Neural crest cell (in vitro differentiated cells): ENCODE measurements around the gene ACP7. TPM values are rescaled to one million over a fixed set of nuclear protein-coding genes. Genes with fewer than 3 reads are reported as not detected.
"Not testable (repeated sequence)": the region's sequence is repeated elsewhere in the genome, so short reads cannot be mapped to it uniquely, and the experiment has no call there.

Experiments
- DNase-seq: peaks from one replicate; pipeline ENCODE4 v3.0.0; 2021; ENCODE audit warnings: low read depth, mixed read lengths, low spot score
- H3K27ac Mint-ChIP-seq: one replicate; pipeline ENCODE4 v1.8.0; 2021; ENCODE audit warnings: mild to moderate bottlenecking, mixed read lengths; ENCODE audit not compliant: unreplicated experiment
- H3K27me3 Mint-ChIP-seq: 2 replicates; pipeline ENCODE4 v1.8.0; 2021; ENCODE audit warnings: low read depth, mild to moderate bottlenecking, mixed read lengths
- H3K36me3 Mint-ChIP-seq: 2 replicates; pipeline ENCODE4 v1.8.0; 2021; ENCODE audit warnings: low read depth, mild to moderate bottlenecking, mixed read lengths
- H3K4me1 Mint-ChIP-seq: 2 replicates; pipeline ENCODE4 v1.8.0; 2021; ENCODE audit warnings: mixed read lengths
- H3K4me3 Mint-ChIP-seq: one replicate; pipeline ENCODE4 v1.8.0; 2021; ENCODE audit warnings: mild to moderate bottlenecking, mixed read lengths
- H3K9me3 Mint-ChIP-seq: 2 replicates; pipeline ENCODE4 v1.8.0; 2021; ENCODE audit warnings: mixed read lengths
- total RNA-seq: library from RNA; stranded (reverse); gene quantifications from 2 replicates; pipeline ENCODE4 v1.2.1, GENCODE V29; 2021
- TF ChIP-seq, protein P1 (sequence below): fragments of 200-600 bp; sonication (generic); conservative IDR thresholded peaks from 2 replicates; pipeline ENCODE4 v1.5.0; 2021; ENCODE audit warnings: antibody characterized with exemption, mild to moderate bottlenecking

ACP7 gene
- total RNA-seq, 1 donor from 2014 or later = not detected

DNA sequence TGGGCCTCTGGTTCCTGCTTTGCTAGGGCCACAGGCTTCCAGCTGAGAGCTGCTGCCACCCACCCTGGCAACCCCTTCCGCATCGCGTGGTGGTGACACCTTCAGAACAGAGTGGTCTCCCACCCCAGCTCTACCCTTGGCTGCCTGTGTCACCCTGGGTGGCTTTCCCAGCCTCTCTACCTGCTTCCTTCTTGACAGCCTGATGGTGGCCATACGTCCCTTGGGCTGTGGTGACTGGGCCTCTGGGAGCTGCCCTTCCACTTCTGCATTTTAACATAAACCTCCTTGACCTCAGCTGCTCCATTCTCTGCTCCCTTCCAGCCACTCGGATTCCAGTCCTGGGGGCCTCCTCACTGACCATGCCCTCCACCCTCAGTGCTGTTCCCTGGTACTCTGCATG is 58.5 kb downstream of the ACP7 start:
- Mint-ChIP-seq H3K27ac (no peak overlapping the region), H3K9me3 (no peaks in the 10 kb centered on the region), H3K27me3 (no peaks in the 10 kb centered on the region), H3K4me3 (no peak overlapping the region), H3K36me3 (peaks cover 2% of the 10 kb centered on the region), H3K4me1 (peaks cover 49% of the 10 kb centered on the region)
- DNase-seq = no peak
- TF ChIP-seq, protein P1, sequence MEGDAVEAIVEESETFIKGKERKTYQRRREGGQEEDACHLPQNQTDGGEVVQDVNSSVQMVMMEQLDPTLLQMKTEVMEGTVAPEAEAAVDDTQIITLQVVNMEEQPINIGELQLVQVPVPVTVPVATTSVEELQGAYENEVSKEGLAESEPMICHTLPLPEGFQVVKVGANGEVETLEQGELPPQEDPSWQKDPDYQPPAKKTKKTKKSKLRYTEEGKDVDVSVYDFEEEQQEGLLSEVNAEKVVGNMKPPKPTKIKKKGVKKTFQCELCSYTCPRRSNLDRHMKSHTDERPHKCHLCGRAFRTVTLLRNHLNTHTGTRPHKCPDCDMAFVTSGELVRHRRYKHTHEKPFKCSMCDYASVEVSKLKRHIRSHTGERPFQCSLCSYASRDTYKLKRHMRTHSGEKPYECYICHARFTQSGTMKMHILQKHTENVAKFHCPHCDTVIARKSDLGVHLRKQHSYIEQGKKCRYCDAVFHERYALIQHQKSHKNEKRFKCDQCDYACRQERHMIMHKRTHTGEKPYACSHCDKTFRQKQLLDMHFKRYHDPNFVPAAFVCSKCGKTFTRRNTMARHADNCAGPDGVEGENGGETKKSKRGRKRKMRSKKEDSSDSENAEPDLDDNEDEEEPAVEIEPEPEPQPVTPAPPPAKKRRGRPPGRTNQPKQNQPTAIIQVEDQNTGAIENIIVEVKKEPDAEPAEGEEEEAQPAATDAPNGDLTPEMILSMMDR = no peak

DNA sequence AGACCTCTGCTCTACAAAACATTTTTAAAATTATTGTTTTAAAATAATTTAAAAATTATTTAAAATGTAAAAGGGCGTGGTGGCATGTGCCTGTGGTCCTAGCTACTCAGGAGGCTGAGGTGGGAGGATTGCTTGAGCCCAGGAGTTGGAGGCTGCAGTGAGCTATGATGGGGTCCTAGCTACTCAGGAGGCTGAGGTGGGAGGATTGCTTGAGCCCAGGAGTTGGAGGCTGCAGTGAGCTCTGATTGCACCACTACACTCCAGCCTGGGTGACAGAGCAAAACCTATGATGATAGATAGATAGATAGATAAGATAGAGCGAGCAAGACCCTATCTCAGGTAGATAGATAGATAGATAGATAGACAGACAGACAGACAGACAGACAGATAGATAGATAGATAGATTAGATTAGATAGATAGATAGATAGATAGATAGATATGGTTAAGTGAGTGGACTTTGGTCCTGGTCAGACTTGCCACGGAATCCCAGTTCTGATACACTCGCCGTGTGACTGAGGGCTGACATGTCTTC is 59.7 kb downstream of the ACP7 start:
- H3K27ac Mint-ChIP-seq, H3K27me3 Mint-ChIP-seq, H3K36me3 Mint-ChIP-seq, H3K9me3 Mint-ChIP-seq, H3K4me3 Mint-ChIP-seq, DNase-seq: not testable (repeated sequence)
- H3K4me1 Mint-ChIP-seq = peaks cover 50% of the 10 kb centered on the region

DNA sequence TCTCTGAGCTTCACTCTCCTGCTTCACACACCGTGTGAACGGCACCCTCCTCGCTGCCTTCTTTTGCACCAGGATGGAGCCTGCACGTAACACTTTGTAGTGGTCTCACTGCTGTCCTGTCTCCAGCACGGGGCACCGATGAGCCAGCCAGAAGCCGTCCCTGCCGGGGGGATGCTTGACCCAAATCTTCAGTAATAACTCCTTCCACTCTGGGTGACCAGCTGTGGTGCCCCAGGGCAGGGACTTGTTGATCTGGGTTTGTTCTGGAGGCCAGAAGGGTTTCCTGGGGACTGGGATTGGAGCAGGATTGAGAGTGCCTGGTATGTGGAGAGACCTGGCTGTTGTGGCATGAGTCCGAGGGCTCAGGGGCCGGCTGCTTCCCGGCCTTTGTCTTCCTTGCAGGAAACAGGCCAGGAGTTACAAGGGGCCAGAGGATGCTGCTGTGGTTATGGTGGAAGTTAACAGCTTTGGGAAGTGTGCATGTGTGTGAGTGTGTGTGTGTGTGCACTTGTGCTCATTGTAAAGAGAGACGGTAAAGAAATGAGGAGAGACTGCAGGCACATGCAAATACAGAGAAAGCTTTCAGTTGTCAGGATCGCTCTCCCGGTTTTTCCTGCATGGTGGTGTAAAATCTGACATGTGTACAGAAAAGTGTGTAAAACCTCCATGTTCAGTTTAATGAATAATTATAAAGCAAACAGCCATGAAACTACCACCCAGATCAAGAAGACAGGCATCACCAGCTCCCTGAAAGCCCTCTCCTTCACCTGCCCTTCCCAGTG is 60.3 kb downstream of the ACP7 start:
- Mint-ChIP-seq H3K9me3 (peaks cover 2% of the 10 kb centered on the region), H3K4me1 (peaks cover 50% of the 10 kb centered on the region), H3K4me3 (peak overlapping the region; percentile 4), H3K27ac (peak overlapping the region; percentile 79), H3K27me3 (no peaks in the 10 kb centered on the region), H3K36me3 (peaks cover 9% of the 10 kb centered on the region)
- TF ChIP-seq, protein P1 = no peak
- peak; percentile 20 for DNase-seq

DNA sequence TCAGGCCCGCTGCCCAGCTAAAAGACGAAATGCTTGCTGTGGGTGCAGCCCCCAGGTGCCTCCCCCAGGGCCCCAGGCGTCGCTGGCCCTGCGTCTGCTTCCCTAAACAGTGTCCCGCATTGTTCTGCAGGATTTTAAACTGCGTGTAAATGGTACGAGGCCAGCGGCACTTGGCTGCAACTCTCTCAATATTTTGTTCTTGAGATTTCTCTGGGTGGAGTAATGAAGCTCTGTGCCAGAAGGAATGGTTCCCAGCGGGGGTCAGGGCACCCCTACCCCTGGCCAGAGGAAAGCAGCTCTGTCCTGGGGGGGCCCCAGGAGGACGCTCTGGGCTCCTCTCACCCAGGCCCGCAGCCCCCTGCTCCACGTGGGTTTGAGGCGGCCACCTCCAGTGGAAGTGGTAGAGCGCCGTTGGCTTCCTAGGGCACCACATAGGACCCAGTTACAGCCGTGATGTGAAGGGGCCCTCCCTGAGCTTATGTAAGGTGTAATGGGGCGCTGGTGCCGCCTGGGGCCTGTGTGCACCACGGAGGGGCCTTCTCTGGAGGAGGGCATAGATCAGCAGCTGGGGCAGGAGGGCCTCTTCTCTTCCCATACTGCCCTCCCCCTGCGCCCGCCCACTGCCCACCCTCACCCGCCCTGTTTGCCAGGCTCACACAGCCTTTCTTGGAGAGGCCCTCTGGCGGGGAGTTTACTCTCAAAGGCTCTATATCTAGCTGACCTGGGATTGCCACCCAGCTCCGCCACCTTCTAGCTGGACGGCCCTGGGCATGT is 61.2 kb downstream of the ACP7 start:
- peaks cover 46% of the 10 kb centered on the region for H3K4me1 Mint-ChIP-seq
- H3K27me3 Mint-ChIP-seq = no peaks in the 10 kb centered on the region
- peaks cover 2% of the 10 kb centered on the region for H3K9me3 Mint-ChIP-seq
- no peak for DNase-seq
- TF ChIP-seq, protein P1 = no peak
- H3K4me3 Mint-ChIP-seq = no peak overlapping the region
- H3K36me3 Mint-ChIP-seq = peaks cover 9% of the 10 kb centered on the region
- H3K27ac Mint-ChIP-seq = peak overlapping the region; percentile 85

DNA sequence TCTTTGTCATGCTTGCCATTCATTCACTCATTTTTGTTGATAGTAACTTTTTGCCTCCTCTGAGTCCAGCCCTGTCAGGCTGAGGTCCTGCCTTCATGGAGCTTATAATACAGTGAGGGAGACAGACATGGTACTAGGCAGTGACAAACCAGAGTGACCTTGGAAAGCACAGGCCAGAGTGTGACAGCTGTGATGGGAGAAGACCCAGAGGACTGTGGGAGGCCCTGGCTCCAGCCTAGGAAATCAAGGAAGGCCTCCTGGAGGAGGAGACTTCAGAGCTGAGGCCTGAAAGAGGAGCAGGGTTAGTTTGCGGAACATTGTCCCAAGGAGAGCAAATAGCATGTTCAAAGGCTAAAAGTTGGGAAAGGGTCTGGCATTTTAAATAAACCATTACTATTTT is 61.9 kb downstream of the ACP7 start:
- no peaks in the 10 kb centered on the region for H3K27me3 Mint-ChIP-seq
- TF ChIP-seq, protein P1 = no peak
- peak overlapping the region; percentile 24 for H3K4me3 Mint-ChIP-seq
- peaks cover 45% of the 10 kb centered on the region for H3K4me1 Mint-ChIP-seq
- H3K36me3 Mint-ChIP-seq = peaks cover 9% of the 10 kb centered on the region
- H3K27ac Mint-ChIP-seq = peak overlapping the region; percentile 85
- peaks cover 2% of the 10 kb centered on the region for H3K9me3 Mint-ChIP-seq
- no peak for DNase-seq
